D721Med (cell line): ENCODE data around the gene ZEB1.

Experiments used
- DNase-seq: peaks from one replicate; pipeline ENCODE4 v3.0.0; 2011; ENCODE audit warnings: low spot score; ENCODE audit not compliant: insufficient read length
- FAIRE-seq: peaks from 2 replicates; lab custom pipeline; 2011; peaks lifted over from hg19 to GRCh38; lab: Jason Lieb, UNC
- CTCF ChIP-seq: IDR thresholded peaks from 2 replicates; pipeline ENCODE4 v1.5.1; 2012; ENCODE audit warnings: mild to moderate bottlenecking, control low read depth; ENCODE audit not compliant: insufficient read depth; ENCODE audit errors: missing control alignments

ZEB1 gene

GRCh38 chr10:31578951-31579350 lies 259.9 kb downstream of the ZEB1 start:
- DNase-seq: no peak
- no peak for FAIRE-seq
- TF ChIP-seq CTCF: no peak
